Measurements from ENCODE around the gene SRPK3. TPM values are rescaled to one million over a fixed set of nuclear protein-coding genes. Genes with fewer than 3 reads are reported as not detected.

Gene SRPK3
- polyA plus RNA-seq, 1 donor (not counting 4 experiments of a cell fraction or from before 2014, with no cell fraction given), result 0.10 TPM

GRCh38 chrX:153761863-153762262, 19.0 kb upstream of the SRPK3 start:
- dilution Hi-C loops (cut with MboI; ENCODE audit: extremely low pct_ligation_motif_present, low sequenced_read_pairs), result no loop called here

GRCh38 chrX:153762626-153763173, 18.1 kb upstream of the SRPK3 start:
- TF ChIP-seq EZH2 (IDR thresholded peaks at IDR 0.05; ENCODE audit: low read length), result no peak
- no peak for TF ChIP-seq CTCF (optimal IDR thresholded peaks at IDR 0.05 in 1 of 3, IDR thresholded peaks at IDR 0.05 in 1 of 3, conservative IDR thresholded peaks at IDR 0.05 in 1 of 3; ENCODE audit: extremely low read depth in 1 of 3, insufficient read depth in 2 of 3, low read length in 3 of 3)
- dilution Hi-C loops (cut with MboI; ENCODE audit: extremely low pct_ligation_motif_present, low sequenced_read_pairs), result no loop called here
- H3K9me1 ChIP-seq (ENCODE audit: control insufficient read depth, extremely low read depth, insufficient read depth, low read length), result no peaks in the 10 kb centered on the region
- H3K4me3 ChIP-seq (ENCODE audit: control insufficient read depth in 2 of 3, extremely low read depth in 1 of 3, insufficient read depth in 2 of 3, low read depth in 1 of 3, low read length in 3 of 3), result no peak overlapping the region
- H4K20me1 ChIP-seq (ENCODE audit: control insufficient read depth, extremely low read depth, insufficient read depth, low read length), result no peaks in the 10 kb centered on the region
- H3K36me3 ChIP-seq (ENCODE audit: control insufficient read depth in 2 of 2, extremely low read depth in 1 of 2, insufficient read depth in 2 of 2, low read length in 2 of 2), result no peaks in the 10 kb centered on the region
- no peaks in the 10 kb centered on the region for H3K9me3 ChIP-seq (ENCODE audit: control insufficient read depth, low read depth, low read length)
- H3K9ac ChIP-seq (ENCODE audit: control insufficient read depth, extremely low read depth, insufficient read depth, low read length), result no peak overlapping the region
- no peak overlapping the region for H3K27ac ChIP-seq (ENCODE audit: control insufficient read depth, insufficient read depth, low read length)
- no peak for FAIRE-seq
- peaks cover 13% of the 10 kb centered on the region for H3K4me1 ChIP-seq (ENCODE audit: control insufficient read depth, extremely low read depth, insufficient read depth, low read length)
- H3K27me3 ChIP-seq (ENCODE audit: control insufficient read depth, extremely low read depth, insufficient read depth, low read length), result no peaks in the 10 kb centered on the region
- DNase-seq (ENCODE audit: low read depth, low spot score), result no peak
- H2AFZ ChIP-seq (ENCODE audit: control insufficient read depth, low read length), result no peak overlapping the region
- no peak overlapping the region for H3K4me2 ChIP-seq (ENCODE audit: control insufficient read depth, extremely low read depth, insufficient read depth, low read depth, low read length)
- H3K79me2 ChIP-seq (ENCODE audit: control insufficient read depth, insufficient read depth, low read length), result peaks cover 2% of the 10 kb centered on the region

More at GRCh38 chrX:153761863-153762262, 19.0 kb upstream of the SRPK3 start:
- Histone ChIP-seq H3K9ac (ENCODE audit: control insufficient read depth, extremely low read depth, insufficient read depth, low read length) (no peak overlapping the region), H3K79me2 (ENCODE audit: control insufficient read depth, insufficient read depth, low read length) (peaks cover 2% of the 10 kb centered on the region), H3K27me3 (ENCODE audit: control insufficient read depth, extremely low read depth, insufficient read depth, low read length) (no peaks in the 10 kb centered on the region), H3K4me2 (ENCODE audit: control insufficient read depth, extremely low read depth, insufficient read depth, low read depth, low read length) (no peak overlapping the region), H3K9me3 (ENCODE audit: control insufficient read depth, low read depth, low read length) (no peaks in the 10 kb centered on the region), H3K36me3 (ENCODE audit: control insufficient read depth in 2 of 2, extremely low read depth in 1 of 2, insufficient read depth in 2 of 2, low read length in 2 of 2) (no peaks in the 10 kb centered on the region), H3K9me1 (ENCODE audit: control insufficient read depth, extremely low read depth, insufficient read depth, low read length) (no peaks in the 10 kb centered on the region), H4K20me1 (ENCODE audit: control insufficient read depth, extremely low read depth, insufficient read depth, low read length) (no peaks in the 10 kb centered on the region), H3K27ac (ENCODE audit: control insufficient read depth, insufficient read depth, low read length) (no peak overlapping the region), H3K4me1 (ENCODE audit: control insufficient read depth, extremely low read depth, insufficient read depth, low read length) (peaks cover 13% of the 10 kb centered on the region), H3K4me3 (ENCODE audit: control insufficient read depth in 2 of 3, extremely low read depth in 1 of 3, insufficient read depth in 2 of 3, low read depth in 1 of 3, low read length in 3 of 3) (no peak overlapping the region), H2AFZ (ENCODE audit: control insufficient read depth, low read length) (no peak overlapping the region)
- no peak for FAIRE-seq
- TF ChIP-seq EZH2 (IDR thresholded peaks at IDR 0.05; ENCODE audit: low read length), result no peak
- no peak for TF ChIP-seq CTCF (optimal IDR thresholded peaks at IDR 0.05 in 1 of 3, IDR thresholded peaks at IDR 0.05 in 1 of 3, conservative IDR thresholded peaks at IDR 0.05 in 1 of 3; ENCODE audit: extremely low read depth in 1 of 3, insufficient read depth in 2 of 3, low read length in 3 of 3)
- no peak for DNase-seq (ENCODE audit: low read depth, low spot score)

All from keratinocyte (primary cell).